Peyer's patch (tissue), 4 donors: ENCODE measurements around the gene SLC44A3.

ENCODE experiments used
- CTCF ChIP-seq, 6 experiments: fragments of 450-650 bp in 4 of 6; fragments of 200-600 bp in 2 of 6; sonication (generic) in 1 of 6; IDR thresholded peaks; one replicate each; pipeline ENCODE4 v1.5.1; 2017 to 2019; ENCODE audit warnings: antibody characterized with exemption in 6 of 6, mild to moderate bottlenecking in 3 of 6, moderate library complexity in 1 of 6
- POLR2A ChIP-seq, 2 donors: fragments of 450-650 bp; IDR thresholded peaks; one replicate each; pipeline ENCODE4 v1.5.1; 2017; ENCODE audit warnings: antibody characterized with exemption in 2 of 2, mild to moderate bottlenecking in 2 of 2, moderate library complexity in 2 of 2

- TF ChIP-seq POLR2A (IDR thresholded peaks at IDR 0.05) (no peak), CTCF (IDR thresholded peaks at IDR 0.05) (no peak)
Measured at GRCh38 chr1:94858276-94858675, 38.1 kb downstream of the SLC44A3 start.
